DND-41 (cell line): Measurements from ENCODE around the gene FNBP1.
A peak's percentile ranks its signal among the peaks of the same experiment; 100 is the strongest.

Experiments used
- ATAC-seq: fragments of 200-7000 bp; cut with Tn5 transposase; 3 replicates; pipeline ENCODE4 v1.9.1; 2021; ENCODE audit warnings: low read depth; ENCODE audit not compliant: insufficient read depth
- DNase-seq: peaks from one replicate; pipeline ENCODE4 v3.0.0-alpha.2; 2020
- H2AFZ ChIP-seq: 2 replicates; pipeline ENCODE4 v1.6.0; 2012; ENCODE audit warnings: low read depth, low read length
- H3K27ac ChIP-seq: 2 replicates; pipeline ENCODE4 v1.5.1; 2012; ENCODE audit warnings: low read length, inconsistent platforms
- H3K27me3 ChIP-seq: fragments of 200-600 bp; sonication (generic); 2 replicates; pipeline ENCODE4 v1.6.0; 2012; ENCODE audit warnings: low read length, mild to moderate bottlenecking, inconsistent platforms; ENCODE audit not compliant: insufficient read depth, poor library complexity
- H3K36me3 ChIP-seq: 2 replicates; pipeline ENCODE4 v1.5.1; 2012; ENCODE audit warnings: low read length, inconsistent platforms; ENCODE audit not compliant: insufficient read depth
- H3K4me1 ChIP-seq: 2 replicates; pipeline ENCODE4 v1.5.1; 2012; ENCODE audit warnings: mild to moderate bottlenecking, low read length; ENCODE audit not compliant: insufficient read depth
- H3K4me2 ChIP-seq: 2 replicates; pipeline ENCODE4 v1.6.0; 2012; ENCODE audit warnings: mild to moderate bottlenecking, moderate library complexity, low read length, inconsistent platforms; ENCODE audit not compliant: insufficient read depth
- H3K4me3 ChIP-seq, 2 experiments: fragments of 200-600 bp in 1 of 2; shearing (Covaris generic) in 1 of 2; 2 replicates each; pipeline ENCODE4 v1.5.1; 2012 to 2016; ENCODE audit warnings: inconsistent platforms in 2 of 2, low read length in 2 of 2, mild to moderate bottlenecking in 2 of 2, low read depth in 1 of 2, moderate library complexity in 1 of 2
- H3K79me2 ChIP-seq: 2 replicates; pipeline ENCODE4 v1.6.0; 2012; ENCODE audit warnings: low read length, inconsistent platforms; ENCODE audit not compliant: insufficient read depth
- H3K9ac ChIP-seq: 2 replicates; pipeline ENCODE4 v1.6.0; 2012; ENCODE audit warnings: low read depth, mild to moderate bottlenecking, inconsistent platforms, low read length, moderate library complexity
- H3K9me3 ChIP-seq: 2 replicates; pipeline ENCODE4 v1.5.1; 2012; ENCODE audit warnings: low read length, moderate library complexity, mild to moderate bottlenecking, inconsistent platforms; ENCODE audit not compliant: insufficient read depth, severe bottlenecking
- H4K20me1 ChIP-seq: 2 replicates; pipeline ENCODE4 v1.6.0; 2012; ENCODE audit warnings: low read length; ENCODE audit not compliant: insufficient read depth
- EZH2 ChIP-seq: IDR thresholded peaks from 3 replicates; pipeline ENCODE4 v1.6.1; 2012; ENCODE audit warnings: borderline replicate concordance, low read depth, mild to moderate bottlenecking, moderate library complexity, low read length, inconsistent platforms; ENCODE audit not compliant: severe bottlenecking
- TF ChIP-seq, protein P1 (sequence below): IDR thresholded peaks from 2 replicates; pipeline ENCODE4 v1.5.1; 2012; ENCODE audit warnings: borderline replicate concordance, low read length, moderate library complexity, mild to moderate bottlenecking; ENCODE audit not compliant: poor library complexity, severe bottlenecking; ENCODE audit errors: extremely low read depth

FNBP1 gene

GRCh38 chr9:130042406-130042884 is 544 bp downstream of the FNBP1 start:
- TF ChIP-seq EZH2, result no peak
- TF ChIP-seq, protein P1, sequence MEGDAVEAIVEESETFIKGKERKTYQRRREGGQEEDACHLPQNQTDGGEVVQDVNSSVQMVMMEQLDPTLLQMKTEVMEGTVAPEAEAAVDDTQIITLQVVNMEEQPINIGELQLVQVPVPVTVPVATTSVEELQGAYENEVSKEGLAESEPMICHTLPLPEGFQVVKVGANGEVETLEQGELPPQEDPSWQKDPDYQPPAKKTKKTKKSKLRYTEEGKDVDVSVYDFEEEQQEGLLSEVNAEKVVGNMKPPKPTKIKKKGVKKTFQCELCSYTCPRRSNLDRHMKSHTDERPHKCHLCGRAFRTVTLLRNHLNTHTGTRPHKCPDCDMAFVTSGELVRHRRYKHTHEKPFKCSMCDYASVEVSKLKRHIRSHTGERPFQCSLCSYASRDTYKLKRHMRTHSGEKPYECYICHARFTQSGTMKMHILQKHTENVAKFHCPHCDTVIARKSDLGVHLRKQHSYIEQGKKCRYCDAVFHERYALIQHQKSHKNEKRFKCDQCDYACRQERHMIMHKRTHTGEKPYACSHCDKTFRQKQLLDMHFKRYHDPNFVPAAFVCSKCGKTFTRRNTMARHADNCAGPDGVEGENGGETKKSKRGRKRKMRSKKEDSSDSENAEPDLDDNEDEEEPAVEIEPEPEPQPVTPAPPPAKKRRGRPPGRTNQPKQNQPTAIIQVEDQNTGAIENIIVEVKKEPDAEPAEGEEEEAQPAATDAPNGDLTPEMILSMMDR, result no peak
- H3K4me1 ChIP-seq, result peaks cover 63% of the 10 kb centered on the region
- peaks cover 17% of the 10 kb centered on the region for H3K36me3 ChIP-seq
- peaks cover 46% of the 10 kb centered on the region for H4K20me1 ChIP-seq
- ATAC-seq (peak; percentile 3; the same call in 2 of the 3 replicates), DNase-seq (no peak)
- peak overlapping the region; percentile 81 for H3K4me2 ChIP-seq
- peak overlapping the region; percentile 92 to 95; a peak in 3 of 4 replicates for H3K4me3 ChIP-seq
- peak overlapping the region; percentile 98 for H3K9ac ChIP-seq
- H3K9me3 ChIP-seq, result no peaks in the 10 kb centered on the region
- H2AFZ ChIP-seq, result peak overlapping the region; percentile 39; the same call in 1 of the 2 replicates
- no peaks in the 10 kb centered on the region for H3K27me3 ChIP-seq
- H3K79me2 ChIP-seq, result peaks cover 84% of the 10 kb centered on the region
- peak overlapping the region; percentile 97 for H3K27ac ChIP-seq

DNA sequence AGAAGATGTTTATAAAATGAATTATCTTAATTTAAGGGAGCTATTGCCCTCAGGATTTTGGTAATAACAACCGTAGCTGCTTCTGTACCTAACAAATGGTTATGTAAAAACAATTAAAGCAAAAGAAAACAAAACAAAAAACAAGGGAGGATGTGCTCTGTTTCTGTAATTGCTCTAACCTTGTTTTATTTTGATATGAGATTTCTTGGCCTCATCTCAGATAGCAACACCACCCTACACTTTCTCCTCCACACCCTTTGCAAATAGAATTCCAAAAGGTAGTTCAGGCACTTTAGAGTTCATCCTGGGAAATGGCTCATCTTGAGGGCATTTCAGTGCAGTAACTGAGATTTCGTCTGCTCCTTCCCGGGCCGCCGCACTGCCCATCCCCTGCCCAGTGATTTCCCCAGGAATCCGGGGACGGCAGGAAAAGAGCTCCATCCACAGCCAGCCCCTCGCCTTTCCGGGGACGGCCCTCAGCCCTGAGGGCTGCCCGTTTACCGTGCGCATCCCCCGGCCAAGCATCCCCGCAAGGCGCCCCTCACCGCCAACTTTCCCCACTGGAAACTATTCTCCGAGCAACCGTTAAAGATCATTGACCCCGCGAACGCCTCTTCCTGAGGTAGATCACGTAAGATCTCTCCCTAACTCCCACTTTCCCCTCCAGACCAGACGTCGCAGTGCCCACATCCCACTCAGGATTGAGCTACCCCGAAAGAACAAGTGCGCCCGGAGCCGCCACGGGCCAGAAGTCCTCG is 1.2 kb downstream of the FNBP1 start:
- Histone ChIP-seq H3K79me2 (peaks cover 88% of the 10 kb centered on the region), H3K4me1 (peaks cover 69% of the 10 kb centered on the region), H2AFZ (no peak overlapping the region)

GRCh38 chr9:130040984-130041647 is 1.9 kb downstream of the FNBP1 start:
- peaks cover 71% of the 10 kb centered on the region for H3K4me1 ChIP-seq
- no peak for TF ChIP-seq EZH2
- TF ChIP-seq, protein P1, result no peak
- ATAC-seq (no peak), DNase-seq (peak; percentile 50)
- H3K27ac ChIP-seq, result peak overlapping the region; percentile 97
- H3K36me3 ChIP-seq, result peaks cover 21% of the 10 kb centered on the region
- peaks cover 59% of the 10 kb centered on the region for H4K20me1 ChIP-seq
- H3K27me3 ChIP-seq, result no peaks in the 10 kb centered on the region
- H2AFZ ChIP-seq, result no peak overlapping the region
- H3K79me2 ChIP-seq, result peaks cover 90% of the 10 kb centered on the region
- peak overlapping the region; percentile 81 for H3K4me2 ChIP-seq
- peak overlapping the region; percentile 98 for H3K9ac ChIP-seq
- no peaks in the 10 kb centered on the region for H3K9me3 ChIP-seq
- H3K4me3 ChIP-seq, result peak overlapping the region; percentile 92 to 95

More for the DNA sequence above, 1.2 kb downstream of the FNBP1 start:
- TF ChIP-seq, protein P1, result no peak
- TF ChIP-seq EZH2, result no peak
- H3K4me2 ChIP-seq, result peak overlapping the region; percentile 81
- H3K9me3 ChIP-seq, result no peaks in the 10 kb centered on the region
- H3K4me3 ChIP-seq, result peak overlapping the region; percentile 92 to 95
- H3K27ac ChIP-seq, result peak overlapping the region; percentile 97
- no peak for DNase-seq
- peaks cover 52% of the 10 kb centered on the region for H4K20me1 ChIP-seq
- H3K9ac ChIP-seq, result peak overlapping the region; percentile 98
- no peaks in the 10 kb centered on the region for H3K27me3 ChIP-seq
- ATAC-seq, result no peak
- H3K36me3 ChIP-seq, result peaks cover 17% of the 10 kb centered on the region
